Neural progenitor cell (in vitro differentiated cells): ENCODE measurements around the gene FAM83G. TPM values are rescaled to one million over a fixed set of nuclear protein-coding genes. Genes with fewer than 3 reads are reported as not detected.

Experiments used
- DNase-seq: peaks from one replicate; pipeline ENCODE4 v3.0.0-alpha.2; 2016; ENCODE audit warnings: low spot score
- H2AFZ ChIP-seq: fragments of 200-600 bp; sonication (generic); replicated peaks from 2 replicates; pipeline ENCODE4 v1.6.1; 2016; ENCODE audit warnings: antibody characterized with exemption
- H3F3A ChIP-seq: fragments of 200-600 bp; sonication (generic); 2 replicates; pipeline ENCODE4 v1.6.1; 2016; ENCODE audit warnings: antibody characterized with exemption, low read depth
- H3K27ac ChIP-seq: fragments of 200-600 bp; sonication (generic); 2 replicates; pipeline ENCODE4 v1.5.1; 2016; ENCODE audit warnings: mild to moderate bottlenecking
- H3K27me3 ChIP-seq: fragments of 200-600 bp; sonication (generic); 2 replicates; pipeline ENCODE4 v1.6.1; 2016; ENCODE audit warnings: mild to moderate bottlenecking, moderate library complexity
- H3K36me3 ChIP-seq: fragments of 200-600 bp; sonication (generic); 2 replicates; pipeline ENCODE4 v1.5.1; 2016
- H3K4me1 ChIP-seq: fragments of 200-600 bp; sonication (generic); 2 replicates; pipeline ENCODE4 v1.6.1; 2016; ENCODE audit warnings: mixed run types
- H3K4me2 ChIP-seq: fragments of 200-600 bp; sonication (generic); 2 replicates; pipeline ENCODE4 v1.6.1; 2016
- H3K4me3 ChIP-seq: fragments of 200-600 bp; sonication (generic); 2 replicates; pipeline ENCODE4 v1.5.1; 2016
- H3K79me2 ChIP-seq: fragments of 200-600 bp; sonication (generic); 2 replicates; pipeline ENCODE4 v1.6.1; 2016; ENCODE audit warnings: low read depth
- H3K9ac ChIP-seq: fragments of 200-600 bp; sonication (generic); 2 replicates; pipeline ENCODE4 v1.6.1; 2016
- H3K9me3 ChIP-seq: fragments of 200-600 bp; sonication (generic); 2 replicates; pipeline ENCODE4 v1.5.1; 2016; ENCODE audit warnings: low read depth
- H4K20me1 ChIP-seq: fragments of 200-600 bp; sonication (generic); 2 replicates; pipeline ENCODE4 v1.6.1; 2016; ENCODE audit warnings: low read depth
- H3K27ac Mint-ChIP-seq: 3 replicates; pipeline ENCODE4 v1.8.0; 2021; ENCODE audit warnings: mixed read lengths
- H3K27me3 Mint-ChIP-seq: 2 replicates; pipeline ENCODE4 v1.8.0; 2022; ENCODE audit warnings: low read depth, mild to moderate bottlenecking, inconsistent platforms, moderate library complexity, mixed read lengths; ENCODE audit not compliant: insufficient read depth
- H3K36me3 Mint-ChIP-seq: 3 replicates; pipeline ENCODE4 v1.8.0; 2021; ENCODE audit warnings: mixed read lengths
- H3K4me1 Mint-ChIP-seq: 3 replicates; pipeline ENCODE4 v1.8.0; 2021; ENCODE audit warnings: mixed read lengths
- H3K4me3 Mint-ChIP-seq: 3 replicates; pipeline ENCODE4 v1.8.0; 2021; ENCODE audit warnings: mild to moderate bottlenecking, moderate library complexity, mixed read lengths
- H3K9me3 Mint-ChIP-seq: 3 replicates; pipeline ENCODE4 v1.8.0; 2020; ENCODE audit warnings: mixed read lengths
- EZH2 ChIP-seq: fragments of 200-600 bp; sonication (generic); IDR thresholded peaks from 2 replicates; pipeline ENCODE4 v1.6.1; 2017; ENCODE audit warnings: antibody characterized with exemption, mild to moderate bottlenecking, moderate library complexity
- EZH2phosphoT487 ChIP-seq: fragments of 200-600 bp; sonication (generic); IDR thresholded peaks from 2 replicates; pipeline ENCODE4 v1.6.1; 2017; ENCODE audit warnings: antibody characterized with exemption
- total RNA-seq: library from RNA; depleted of rRNA; stranded (reverse); fragments of >200 nt; gene quantifications from 2 replicates; pipeline ENCODE4 v1.2.3, GENCODE V29; 2015; ENCODE audit warnings: low replicate concordance
- TF ChIP-seq, protein P1 (sequence below): fragments of 200-600 bp; sonication (generic); IDR thresholded peaks from 2 replicates; pipeline ENCODE4 v1.5.1; 2017; ENCODE audit warnings: antibody characterized with exemption, mild to moderate bottlenecking

FAM83G gene
- total RNA-seq, 1 donor from 2014 or later = 9.9 TPM

DNA sequence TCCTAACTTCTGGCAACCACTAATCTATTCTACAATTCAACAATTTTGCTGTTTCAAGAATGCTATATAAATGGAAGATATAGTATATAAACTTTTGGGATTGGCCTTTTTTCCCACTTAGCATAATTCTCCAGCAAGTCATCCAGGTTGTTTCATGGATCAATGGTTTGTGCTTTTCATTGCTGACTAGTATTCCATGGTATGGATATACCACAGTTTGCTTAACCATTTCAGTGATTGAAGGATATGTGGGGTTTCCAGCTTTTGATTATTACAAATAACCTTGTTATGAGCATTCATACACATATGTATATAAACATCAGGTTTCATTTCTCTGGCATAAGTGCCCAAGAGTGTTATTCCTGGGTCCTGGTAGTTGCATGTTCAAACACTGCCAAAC lies 2.1 kb upstream of the FAM83G start:
- H3K9me3 Mint-ChIP-seq = peaks cover 9% of the 10 kb centered on the region
- Histone ChIP-seq H3K36me3 (no peaks in the 10 kb centered on the region), H3K27ac (no peak overlapping the region), H4K20me1 (peaks cover 16% of the 10 kb centered on the region), H2AFZ (no peak overlapping the region), H3K27me3 (no peaks in the 10 kb centered on the region), H3K4me2 (no peak overlapping the region), H3F3A (peaks cover 6% of the 10 kb centered on the region), H3K79me2 (peaks cover 22% of the 10 kb centered on the region), H3K9me3 (no peaks in the 10 kb centered on the region), H3K4me1 (peaks cover 24% of the 10 kb centered on the region), H3K9ac (no peak overlapping the region), H3K4me3 (no peak overlapping the region)
- no peak overlapping the region for H3K27ac Mint-ChIP-seq
- H3K4me1 Mint-ChIP-seq = peaks cover 7% of the 10 kb centered on the region
- TF ChIP-seq EZH2 = no peak
- TF ChIP-seq, protein P1, sequence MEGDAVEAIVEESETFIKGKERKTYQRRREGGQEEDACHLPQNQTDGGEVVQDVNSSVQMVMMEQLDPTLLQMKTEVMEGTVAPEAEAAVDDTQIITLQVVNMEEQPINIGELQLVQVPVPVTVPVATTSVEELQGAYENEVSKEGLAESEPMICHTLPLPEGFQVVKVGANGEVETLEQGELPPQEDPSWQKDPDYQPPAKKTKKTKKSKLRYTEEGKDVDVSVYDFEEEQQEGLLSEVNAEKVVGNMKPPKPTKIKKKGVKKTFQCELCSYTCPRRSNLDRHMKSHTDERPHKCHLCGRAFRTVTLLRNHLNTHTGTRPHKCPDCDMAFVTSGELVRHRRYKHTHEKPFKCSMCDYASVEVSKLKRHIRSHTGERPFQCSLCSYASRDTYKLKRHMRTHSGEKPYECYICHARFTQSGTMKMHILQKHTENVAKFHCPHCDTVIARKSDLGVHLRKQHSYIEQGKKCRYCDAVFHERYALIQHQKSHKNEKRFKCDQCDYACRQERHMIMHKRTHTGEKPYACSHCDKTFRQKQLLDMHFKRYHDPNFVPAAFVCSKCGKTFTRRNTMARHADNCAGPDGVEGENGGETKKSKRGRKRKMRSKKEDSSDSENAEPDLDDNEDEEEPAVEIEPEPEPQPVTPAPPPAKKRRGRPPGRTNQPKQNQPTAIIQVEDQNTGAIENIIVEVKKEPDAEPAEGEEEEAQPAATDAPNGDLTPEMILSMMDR = no peak
- TF ChIP-seq EZH2phosphoT487 = no peak
- peaks cover 11% of the 10 kb centered on the region for H3K27me3 Mint-ChIP-seq
- DNase-seq = no peak
- H3K4me3 Mint-ChIP-seq = no peak overlapping the region
- H3K36me3 Mint-ChIP-seq = no peaks in the 10 kb centered on the region

DNA sequence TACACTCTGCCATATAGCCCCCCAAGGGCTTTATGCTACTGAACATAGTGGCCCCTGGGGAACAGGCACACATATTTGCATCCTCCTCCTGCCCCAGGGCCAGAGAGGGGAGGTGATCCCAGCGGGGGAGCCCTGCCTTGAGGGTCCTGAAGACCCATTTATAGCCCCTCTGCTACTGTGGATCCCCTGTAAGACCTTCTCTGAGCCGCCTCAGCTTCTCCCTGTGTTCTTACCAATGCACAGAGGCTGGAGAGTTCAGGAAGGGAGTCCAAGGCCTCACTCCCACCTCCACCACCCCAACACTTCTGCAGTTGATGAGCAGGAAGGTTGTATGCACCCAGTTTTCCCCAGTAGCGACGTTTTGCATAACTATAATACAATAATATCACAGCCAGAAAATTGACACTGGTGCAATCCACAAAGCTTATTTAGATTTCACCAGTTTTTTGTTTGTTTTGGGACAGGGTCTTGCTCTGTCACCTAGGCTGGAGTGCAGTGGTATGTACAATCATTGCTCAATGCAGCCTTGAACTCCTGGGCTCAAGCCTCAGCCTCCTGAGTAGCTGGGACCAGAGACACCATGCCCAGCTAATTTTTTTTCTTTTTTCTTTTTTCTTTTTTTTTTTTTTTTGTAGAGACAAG lies 1.3 kb upstream of the FAM83G start:
- Mint-ChIP-seq H3K36me3 (no peaks in the 10 kb centered on the region), H3K4me1 (peaks cover 7% of the 10 kb centered on the region), H3K9me3 (peaks cover 9% of the 10 kb centered on the region), H3K27me3 (peaks cover 11% of the 10 kb centered on the region), H3K4me3 (peak overlapping the region; percentile 55), H3K27ac (no peak overlapping the region)
- Histone ChIP-seq H4K20me1 (peaks cover 24% of the 10 kb centered on the region), H3F3A (peaks cover 6% of the 10 kb centered on the region), H3K4me1 (peaks cover 24% of the 10 kb centered on the region), H3K36me3 (no peaks in the 10 kb centered on the region), H3K4me2 (no peak overlapping the region), H3K27me3 (no peaks in the 10 kb centered on the region), H3K9ac (no peak overlapping the region), H3K4me3 (no peak overlapping the region), H2AFZ (no peak overlapping the region), H3K27ac (no peak overlapping the region), H3K9me3 (no peaks in the 10 kb centered on the region), H3K79me2 (peaks cover 22% of the 10 kb centered on the region)
- TF ChIP-seq EZH2phosphoT487 = no peak
- TF ChIP-seq, protein P1 = no peak
- TF ChIP-seq EZH2 = no peak
- DNase-seq = no peak

DNA sequence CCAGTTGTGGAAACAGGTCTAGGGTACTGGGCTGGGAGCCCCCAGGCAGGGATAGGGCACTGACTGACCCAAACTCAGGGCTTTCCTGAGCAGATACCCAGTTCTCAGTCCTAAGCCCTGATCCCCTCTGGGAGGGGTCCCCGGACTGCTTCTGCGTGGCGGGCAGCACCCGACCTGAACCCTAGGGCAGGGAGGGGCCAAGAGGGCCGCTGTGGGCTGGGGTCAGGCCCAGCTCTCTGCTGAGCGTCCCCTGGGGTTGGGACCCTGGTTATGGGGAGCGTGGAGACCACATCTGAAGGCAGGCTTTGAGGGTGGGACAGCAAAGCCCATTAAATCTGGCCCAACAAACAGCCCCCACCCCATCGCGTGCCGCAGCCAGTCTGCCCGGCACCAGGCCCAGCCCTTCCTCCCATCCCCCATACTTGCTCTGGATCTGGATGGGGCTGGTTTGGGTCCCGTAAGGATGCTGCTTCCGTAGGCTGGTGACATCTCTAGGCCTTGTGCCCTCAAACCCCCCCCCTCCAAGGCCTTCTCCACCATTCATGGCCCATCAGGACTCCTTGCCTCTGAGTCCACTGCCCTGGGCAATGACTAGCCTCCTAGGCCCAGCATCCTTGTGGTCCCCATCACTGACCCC lies 691 bp upstream of the FAM83G start:
- Histone ChIP-seq H3K9me3 (no peaks in the 10 kb centered on the region), H3K4me2 (peak overlapping the region; percentile 100), H3K27me3 (no peaks in the 10 kb centered on the region), H3K9ac (no peak overlapping the region), H3K36me3 (no peaks in the 10 kb centered on the region), H2AFZ (peak overlapping the region; percentile 79), H3K79me2 (peaks cover 22% of the 10 kb centered on the region), H4K20me1 (peaks cover 30% of the 10 kb centered on the region), H3K4me1 (peaks cover 24% of the 10 kb centered on the region), H3K27ac (no peak overlapping the region), H3F3A (peaks cover 6% of the 10 kb centered on the region), H3K4me3 (peak overlapping the region; percentile 90)
- H3K9me3 Mint-ChIP-seq = peaks cover 9% of the 10 kb centered on the region
- no peak for TF ChIP-seq EZH2phosphoT487
- TF ChIP-seq, protein P1 = no peak
- no peak for TF ChIP-seq EZH2
- peak overlapping the region; percentile 69 for H3K4me3 Mint-ChIP-seq
- no peaks in the 10 kb centered on the region for H3K36me3 Mint-ChIP-seq
- H3K27ac Mint-ChIP-seq = no peak overlapping the region
- no peak for DNase-seq
- peaks cover 7% of the 10 kb centered on the region for H3K4me1 Mint-ChIP-seq
- H3K27me3 Mint-ChIP-seq = peaks cover 11% of the 10 kb centered on the region
